GM20000 (cell line): Measurements from ENCODE around the gene ELOVL7.
"Not testable (repeated sequence)": the region's sequence is repeated elsewhere in the genome, so short reads cannot be mapped to it uniquely, and the experiment has no call there.

ENCODE experiments used
- DNase-seq: peaks from one replicate; pipeline ENCODE4 v3.0.0; 2012; ENCODE audit warnings: low spot score
- CTCF ChIP-seq: IDR thresholded peaks from 2 replicates; pipeline ENCODE4 v1.5.1; 2012; ENCODE audit warnings: mild to moderate bottlenecking, control low read depth; ENCODE audit errors: extremely low read depth, missing control alignments

The ELOVL7 gene

GRCh38 chr5:60820593-60821487 lies 23.2 kb downstream of the ELOVL7 start:
- no peak for DNase-seq
- TF ChIP-seq CTCF, result no peak

DNA sequence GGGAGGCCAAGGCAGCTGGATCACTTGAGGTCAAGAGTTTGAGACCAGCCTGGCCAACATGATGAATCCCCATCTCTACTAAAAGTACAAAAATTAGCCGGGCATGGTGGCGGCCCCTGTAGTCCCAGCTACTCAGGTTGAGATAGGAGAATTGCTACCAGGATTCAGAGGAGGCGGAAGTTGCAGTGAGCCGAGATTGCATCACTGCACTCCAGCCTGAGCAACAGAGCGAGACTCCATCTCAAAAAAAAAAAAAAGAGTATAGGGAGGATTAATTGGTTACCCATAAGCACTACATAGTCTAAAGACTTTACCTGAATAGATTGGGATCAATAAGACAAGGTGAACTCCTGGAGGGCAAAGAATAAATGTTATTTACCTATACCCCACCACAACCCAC lies 27.9 kb downstream of the ELOVL7 start:
- not testable (repeated sequence) for DNase-seq

DNA sequence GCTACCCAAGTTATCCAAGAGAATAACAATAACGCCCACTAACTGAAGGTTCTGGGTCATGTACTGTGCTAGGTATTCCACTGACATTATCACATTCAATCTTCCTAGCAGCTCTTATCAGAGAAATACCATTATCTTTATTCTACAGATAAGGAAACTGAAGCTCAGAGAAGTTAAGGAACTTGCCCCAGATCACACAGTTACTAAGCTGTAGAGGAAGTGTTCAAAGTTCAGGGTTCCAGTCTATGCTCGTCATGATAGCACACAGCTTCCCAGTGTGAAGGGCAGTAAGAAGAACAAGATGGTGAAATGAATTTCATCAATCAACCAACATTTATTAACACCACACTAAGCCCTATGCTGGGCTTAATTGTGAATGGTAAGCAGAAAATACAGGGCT lies 29.6 kb downstream of the ELOVL7 start:
- TF ChIP-seq CTCF, result no peak
- DNase-seq, result no peak

- no peak for TF ChIP-seq CTCF
- DNase-seq, result no peak
Measured at GRCh38 chr5:60812426-60812825, 31.6 kb downstream of the ELOVL7 start.

GRCh38 chr5:60811105-60811504 lies 33.0 kb downstream of the ELOVL7 start:
- TF ChIP-seq CTCF, result no peak
- no peak for DNase-seq

DNA sequence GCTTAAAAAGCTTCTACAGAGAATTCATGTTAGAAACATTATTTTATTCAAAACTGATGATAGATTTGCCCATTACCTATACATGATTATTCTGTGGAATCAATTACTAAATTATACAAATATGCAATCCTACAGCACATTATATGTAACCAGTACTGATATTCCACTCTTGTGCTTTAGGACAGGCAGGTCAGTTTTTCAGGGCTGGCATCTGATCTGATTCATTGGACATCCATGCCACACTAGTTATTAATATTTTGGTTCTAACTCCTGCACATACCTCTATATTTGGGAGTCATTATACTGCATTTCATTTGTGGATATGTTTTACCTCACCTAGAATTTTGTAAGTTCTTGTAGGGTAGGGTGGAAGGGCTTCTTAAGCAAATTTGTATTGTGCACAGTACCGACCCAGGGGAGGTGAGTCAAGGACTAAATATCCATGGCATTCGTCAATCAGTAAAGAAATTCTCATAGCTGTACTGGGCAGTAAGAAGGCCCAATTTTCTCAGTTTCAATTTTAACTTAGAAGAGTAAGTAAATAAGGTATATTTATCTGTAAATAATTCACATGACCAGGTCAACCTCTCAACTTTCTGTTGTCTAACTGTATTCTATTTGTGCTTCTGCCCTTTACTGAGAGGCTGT lies 33.5 kb downstream of the ELOVL7 start:
- no peak for TF ChIP-seq CTCF
- no peak for DNase-seq

DNA sequence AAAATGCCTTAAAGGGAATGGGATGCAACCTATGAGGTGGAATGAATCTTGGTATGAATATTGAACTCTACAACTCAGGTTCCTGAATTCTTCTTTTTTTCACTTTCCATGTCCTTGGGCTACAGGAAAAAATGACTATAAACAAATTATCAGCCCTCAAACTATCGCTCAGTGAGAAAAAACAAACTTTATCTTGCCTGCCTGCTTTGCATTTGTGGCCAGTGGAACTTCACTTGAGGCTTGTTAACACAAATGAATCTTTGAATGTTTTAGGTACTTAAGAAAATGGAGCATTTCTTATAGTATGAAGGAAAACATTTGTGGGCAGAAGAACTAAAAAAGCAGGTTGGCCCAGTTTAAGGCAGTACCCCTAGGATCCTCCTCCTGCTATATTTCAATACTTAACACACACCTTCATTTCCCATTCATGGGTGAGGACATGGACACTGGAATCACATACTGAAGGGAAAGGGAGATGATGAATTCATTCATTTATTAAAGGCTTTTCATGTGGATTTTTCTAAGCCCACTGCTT lies 34.1 kb downstream of the ELOVL7 start:
- TF ChIP-seq CTCF, result no peak
- DNase-seq, result no peak
